OCI-LY3 (cell line): ENCODE data around the gene S100A9.

ENCODE experiments used
- EZH2phosphoT487 ChIP-seq: fragments of 200-600 bp; shearing (Covaris generic); IDR thresholded peaks from 2 replicates; pipeline ENCODE4 v1.6.1; 2018; ENCODE audit warnings: antibody characterized with exemption, mixed run types, low read depth
- TF ChIP-seq, protein P1 (sequence below): fragments of 200-600, 300-600 bp; sonication (generic); IDR thresholded peaks from 2 replicates; pipeline ENCODE4 v1.5.1; 2014; ENCODE audit warnings: antibody characterized with exemption, low read length, low read depth

DNA sequence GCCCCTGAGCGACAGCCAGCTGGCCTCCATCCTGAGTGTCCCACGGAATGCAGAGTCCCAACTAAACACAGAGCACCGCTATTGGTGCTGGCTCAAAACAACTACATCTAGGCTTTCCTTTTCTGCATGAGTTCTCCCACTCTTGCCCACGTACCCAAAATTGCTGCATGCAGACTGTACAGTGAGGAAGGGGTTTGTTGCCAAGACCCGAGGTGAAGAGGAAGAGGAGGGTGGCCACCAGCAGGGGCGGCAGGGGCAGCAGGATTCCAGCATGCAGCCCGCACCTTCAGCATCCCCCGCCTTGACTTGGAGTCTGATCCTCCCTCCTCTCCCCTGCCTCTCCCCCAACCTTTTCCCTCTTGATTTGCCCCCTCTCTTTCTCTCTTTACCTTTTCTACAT is 8.0 kb downstream of the S100A9 start:
- TF ChIP-seq, protein P1, sequence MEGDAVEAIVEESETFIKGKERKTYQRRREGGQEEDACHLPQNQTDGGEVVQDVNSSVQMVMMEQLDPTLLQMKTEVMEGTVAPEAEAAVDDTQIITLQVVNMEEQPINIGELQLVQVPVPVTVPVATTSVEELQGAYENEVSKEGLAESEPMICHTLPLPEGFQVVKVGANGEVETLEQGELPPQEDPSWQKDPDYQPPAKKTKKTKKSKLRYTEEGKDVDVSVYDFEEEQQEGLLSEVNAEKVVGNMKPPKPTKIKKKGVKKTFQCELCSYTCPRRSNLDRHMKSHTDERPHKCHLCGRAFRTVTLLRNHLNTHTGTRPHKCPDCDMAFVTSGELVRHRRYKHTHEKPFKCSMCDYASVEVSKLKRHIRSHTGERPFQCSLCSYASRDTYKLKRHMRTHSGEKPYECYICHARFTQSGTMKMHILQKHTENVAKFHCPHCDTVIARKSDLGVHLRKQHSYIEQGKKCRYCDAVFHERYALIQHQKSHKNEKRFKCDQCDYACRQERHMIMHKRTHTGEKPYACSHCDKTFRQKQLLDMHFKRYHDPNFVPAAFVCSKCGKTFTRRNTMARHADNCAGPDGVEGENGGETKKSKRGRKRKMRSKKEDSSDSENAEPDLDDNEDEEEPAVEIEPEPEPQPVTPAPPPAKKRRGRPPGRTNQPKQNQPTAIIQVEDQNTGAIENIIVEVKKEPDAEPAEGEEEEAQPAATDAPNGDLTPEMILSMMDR: no peak
- no peak for TF ChIP-seq EZH2phosphoT487
